Psoas muscle (tissue), 8 donors: ENCODE data around the gene MROH8. TPM values are rescaled to one million over a fixed set of nuclear protein-coding genes. Genes with fewer than 3 reads are reported as not detected.

Experiments used
- ATAC-seq, 4 donors: fragments of 200-7000 bp; cut with Tn5 transposase; one replicate each; pipeline ENCODE4 v1.9.1; 2020; ENCODE audit warnings: moderate library complexity in 3 of 4, mild to moderate bottlenecking in 2 of 4
- DNase-seq, 2 donors: peaks; one replicate each; pipeline ENCODE4 v3.0.0-alpha.2; 2020
- H3K27ac ChIP-seq: fragments of 200-600 bp; one replicate; pipeline ENCODE4 v1.8.0; 2022
- H3K27me3 ChIP-seq, 3 donors: fragments of 200-600 bp in 1 of 3; one replicate each; pipeline versions ENCODE4 v1.6.1 to v1.8.0; 2013 to 2022; ENCODE audit warnings: low read length in 2 of 3, mild to moderate bottlenecking in 2 of 3, moderate library complexity in 1 of 3; ENCODE audit not compliant: insufficient read depth in 3 of 3
- H3K36me3 ChIP-seq, 2 donors: fragments of 200-600 bp in 1 of 2; one replicate each; pipeline versions ENCODE4 v1.6.1 to v1.8.0; 2013 to 2022; ENCODE audit warnings: low read depth in 1 of 2, mild to moderate bottlenecking in 1 of 2, moderate library complexity in 1 of 2; ENCODE audit not compliant: insufficient read depth in 1 of 2
- H3K4me1 ChIP-seq: fragments of 200-600 bp; one replicate; pipeline ENCODE4 v1.8.0; 2022
- H3K4me3 ChIP-seq: fragments of 200-600 bp; one replicate; pipeline ENCODE4 v1.8.0; 2022; ENCODE audit warnings: mild to moderate bottlenecking
- H3K9me3 ChIP-seq: fragments of 200-600 bp; one replicate; pipeline ENCODE4 v1.8.0; 2022
- CTCF ChIP-seq: fragments of 200-600 bp; IDR thresholded peaks from one replicate; pipeline ENCODE4 v1.8.0; 2022; ENCODE audit warnings: antibody characterized with exemption
- WGBS, 3 donors: extraction: QIAGEN DNeasy Blood & Tissue Kit; methylation state at CpG; one replicate each; pipeline versions ENCODE4 v1.1.6 to v1.1.7; 2013; 5-methylcytosine and 5-hydroxymethylcytosine counted together
- intact Hi-C, 2 donors: fragments of 100-400 bp; cut with DNase I; formaldehyde crosslinking; loops; one replicate each; pipeline versions ENCODE4 v1.11.0 to v1.14.2; 2022
- polyA plus RNA-seq, 3 donors: library from polyadenylated mRNA; stranded (reverse); fragments of 200-250 nt; gene quantifications; one replicate each; pipeline ENCODE4 v1.2.3, GENCODE V29; 2013
- total RNA-seq, 4 donors: library from RNA; stranded (reverse); fragmentation: NEBNext Ultra II Directional in 2 of 4; extraction: Animal tissue kit (Norgen Biotek cat#: 25700) in 2 of 4; gene quantifications; one replicate each; pipeline versions ENCODE4 v1.2.1 to v1.2.4, GENCODE V29; 2021 to 2023
- donor health status: healthy with polysubstance abuse.
- donor health status: DM: no; HTN: no; CAD: no; lungs with moderate emphysema.
- donor health status: Bipolar disorder and iron deficiency.
- donor health status: healthy.
- donor health status: DM: yes; HTN: yes; CAD: no.
- donor health status: DM: no; HTN: no; CAD: no.
- donor health status: DM: no; HTN: no; CAD: no.
- donor health status: DM: yes; HTN: yes; CAD: no.

Gene MROH8
- total and polyA plus RNA-seq, 7 donors, result 0.99 to 5.5 (median 4.1) TPM

- no peak overlapping the region for H3K27ac ChIP-seq
- WGBS, 3 donors, result 97 to 100% (median 97%) methylated on average over 1 of the region's 1 CpG
- ATAC-seq, result no peak
- no peak for TF ChIP-seq CTCF
- H3K4me3 ChIP-seq, result no peak overlapping the region
- H3K27me3 ChIP-seq, result no peaks in the 10 kb centered on the region
- peaks cover 0 to 33% of the 10 kb centered on the region in 2 donors for H3K36me3 ChIP-seq
- H3K9me3 ChIP-seq, result no peaks in the 10 kb centered on the region
- DNase-seq, result no peak
- H3K4me1 ChIP-seq, result no peaks in the 10 kb centered on the region
- intact Hi-C loops, result no loop called here
Measured at GRCh38 chr20:37165031-37165430, 14.3 kb downstream of the MROH8 start.

- no peak for ATAC-seq
- intact Hi-C loops, result no loop called here
- H3K27me3 ChIP-seq, result no peaks in the 10 kb centered on the region
Measured at GRCh38 chr20:37163832-37164554, 15.4 kb downstream of the MROH8 start.

GRCh38 chr20:37162646-37163045 is 16.7 kb downstream of the MROH8 start:
- intact Hi-C loops, result no loop called here
- ATAC-seq (no peak), DNase-seq (no peak)
- 80 to 85% (median 85%) methylated on average over 6 of the region's 6 CpGs for WGBS, 3 donors
- Histone ChIP-seq H3K4me1 (no peaks in the 10 kb centered on the region), H3K27ac (no peak overlapping the region), H3K9me3 (no peaks in the 10 kb centered on the region), H3K4me3 (no peak overlapping the region), H3K36me3 (peaks cover 0 to 32% of the 10 kb centered on the region in 2 donors), H3K27me3 (no peaks in the 10 kb centered on the region)
- no peak for TF ChIP-seq CTCF

More at GRCh38 chr20:37163832-37164554, 15.4 kb downstream of the MROH8 start:
- Histone ChIP-seq H3K27ac (no peak overlapping the region), H3K4me3 (no peak overlapping the region), H3K36me3 (peaks cover 0 to 33% of the 10 kb centered on the region in 2 donors), H3K4me1 (no peaks in the 10 kb centered on the region), H3K9me3 (no peaks in the 10 kb centered on the region)
- DNase-seq, result no peak
- WGBS, 3 donors, result 87 to 95% (median 90%) methylated on average over 4 of the region's 4 CpGs
- no peak for TF ChIP-seq CTCF

GRCh38 chr20:37161830-37162549 is 17.4 kb downstream of the MROH8 start:
- H3K4me1 ChIP-seq, result no peaks in the 10 kb centered on the region
- 74 to 78% (median 76%) methylated on average over 12 of the region's 12 CpGs for WGBS, 3 donors
- no peaks in the 10 kb centered on the region for H3K9me3 ChIP-seq
- ATAC-seq, result no peak
- intact Hi-C loops, result no loop called here
- no peak overlapping the region for H3K27ac ChIP-seq
- H3K36me3 ChIP-seq, result peaks cover 0 to 31% of the 10 kb centered on the region in 2 donors
- TF ChIP-seq CTCF, result no peak
- no peak for DNase-seq
- H3K27me3 ChIP-seq, result no peaks in the 10 kb centered on the region
- no peak overlapping the region for H3K4me3 ChIP-seq
